Cerebellar cortex (tissue), 1 donor: ENCODE data around the gene FMO4.
A peak's percentile ranks its signal among the peaks of the same experiment; 100 is the strongest.

Experiments used
- DNase-seq: peaks from one replicate; pipeline ENCODE4 v3.0.0-alpha.2; 2015; ENCODE audit warnings: low spot score

Gene FMO4

GRCh38 chr1:171313835-171314320 is at the start of gene FMO4:
TSS of gene FMO4 (plus strand) at chr1:171314183. CDS start at chr1:171319826, 5,643 bp downstream.
- peak; percentile 91 for DNase-seq

- no peak for DNase-seq
These were observed 48.3 kb upstream of the FMO4 start for GRCh38 chr1:171265686-171266085.

- no peak for DNase-seq
These were observed 47.1 kb upstream of the FMO4 start for GRCh38 chr1:171266930-171267329.

- DNase-seq = no peak
These were observed 46.6 kb upstream of the FMO4 start for GRCh38 chr1:171267391-171267790.

GRCh38 chr1:171270806-171271205 is 43.2 kb upstream of the FMO4 start:
- DNase-seq = no peak

- DNase-seq = no peak
These were observed 36.4 kb upstream of the FMO4 start for GRCh38 chr1:171277534-171277933.

- no peak for DNase-seq
These were observed 34.7 kb upstream of the FMO4 start for GRCh38 chr1:171279234-171279633.

- DNase-seq = no peak
These were observed 34.3 kb upstream of the FMO4 start for GRCh38 chr1:171279678-171280077.

- no peak for DNase-seq
These were observed 33.4 kb upstream of the FMO4 start for GRCh38 chr1:171280599-171280998.

- no peak for DNase-seq
These were observed 27.8 kb upstream of the FMO4 start for GRCh38 chr1:171286032-171286705.

GRCh38 chr1:171290621-171291020 is 23.4 kb upstream of the FMO4 start:
- DNase-seq = no peak

- no peak for DNase-seq
These were observed 21.2 kb upstream of the FMO4 start for GRCh38 chr1:171292799-171293198.

GRCh38 chr1:171295383-171295782 is 18.6 kb upstream of the FMO4 start:
- DNase-seq = peak; percentile 66

- peak; percentile 33 for DNase-seq
These were observed 18.2 kb upstream of the FMO4 start for GRCh38 chr1:171295821-171296220.

GRCh38 chr1:171296897-171297296 is 17.1 kb upstream of the FMO4 start:
- DNase-seq = no peak

- DNase-seq = no peak
These were observed 15.3 kb upstream of the FMO4 start for GRCh38 chr1:171298696-171299095.

GRCh38 chr1:171299342-171299741 is 14.6 kb upstream of the FMO4 start:
- DNase-seq = no peak

- no peak for DNase-seq
These were observed 13.6 kb upstream of the FMO4 start for GRCh38 chr1:171300401-171300800.

- peak; percentile 50 for DNase-seq
These were observed 3.3 kb upstream of the FMO4 start for GRCh38 chr1:171310661-171311087.

GRCh38 chr1:171311771-171312558 is 2.0 kb upstream of the FMO4 start:
- no peak for DNase-seq

GRCh38 chr1:171313319-171313834 is 606 bp upstream of the FMO4 start:
- no peak for DNase-seq

GRCh38 chr1:171329251-171329650 is 15.3 kb downstream of the FMO4 start:
- DNase-seq = no peak

GRCh38 chr1:171334024-171334640 is 20.1 kb downstream of the FMO4 start:
- no peak for DNase-seq
